GM21723 (cell line): Measurements from ENCODE around the gene FNDC1.
"Not testable (repeated sequence)": the region's sequence is repeated elsewhere in the genome, so short reads cannot be mapped to it uniquely, and the experiment has no call there.

Experiments used
- ATAC-seq: cut with Tn5 transposase; IDR thresholded peaks from one replicate; pipeline ENCODE4 v1.9.1; 2021; ENCODE audit warnings: mild to moderate bottlenecking, moderate library complexity; ENCODE audit not compliant: unreplicated experiment

The FNDC1 gene

DNA sequence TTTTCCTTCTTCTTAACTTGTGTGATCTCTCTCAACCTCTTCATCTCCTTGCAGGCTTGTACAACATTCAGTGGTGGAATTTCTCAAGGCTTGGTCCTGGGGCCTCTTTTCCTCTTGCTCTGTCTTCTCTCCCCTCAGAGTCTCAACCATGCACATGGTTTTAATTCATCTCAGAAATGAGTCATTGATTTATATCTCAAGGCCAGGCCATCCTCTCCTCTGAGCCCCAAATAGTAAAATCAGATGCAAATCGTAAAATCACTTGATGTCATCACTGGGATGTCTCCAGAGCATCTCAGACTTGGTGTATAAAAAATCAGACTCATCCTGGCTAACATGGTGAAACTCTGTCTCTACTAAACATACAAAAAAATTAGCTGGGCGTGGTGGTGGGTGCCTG is 85.0 kb downstream of the FNDC1 start:
- ATAC-seq = no peak

DNA sequence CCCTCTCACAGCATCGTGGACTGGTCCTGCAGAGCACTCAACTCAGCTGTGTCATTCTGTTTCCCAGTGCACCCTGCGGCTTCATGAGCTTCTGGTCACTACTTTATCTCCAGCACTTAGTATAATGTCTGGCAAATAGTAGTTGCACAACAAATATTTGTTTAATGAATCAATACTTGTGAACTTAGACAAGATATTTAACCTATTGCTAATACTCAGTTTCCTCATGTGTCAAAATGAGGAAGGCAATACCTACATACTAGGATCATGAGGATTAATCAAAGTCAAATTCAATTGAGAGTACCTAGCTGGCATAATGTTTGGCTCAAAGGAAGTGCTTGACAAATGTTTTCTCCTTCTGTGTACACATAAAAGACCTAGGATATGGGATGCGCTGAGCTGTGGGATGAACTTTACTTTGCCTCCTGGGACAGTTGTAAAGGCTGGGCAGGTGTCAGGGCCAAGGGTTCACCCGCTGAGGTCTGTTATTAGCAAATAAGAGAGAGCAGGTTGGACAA is 86.3 kb downstream of the FNDC1 start:
- no peak for ATAC-seq

DNA sequence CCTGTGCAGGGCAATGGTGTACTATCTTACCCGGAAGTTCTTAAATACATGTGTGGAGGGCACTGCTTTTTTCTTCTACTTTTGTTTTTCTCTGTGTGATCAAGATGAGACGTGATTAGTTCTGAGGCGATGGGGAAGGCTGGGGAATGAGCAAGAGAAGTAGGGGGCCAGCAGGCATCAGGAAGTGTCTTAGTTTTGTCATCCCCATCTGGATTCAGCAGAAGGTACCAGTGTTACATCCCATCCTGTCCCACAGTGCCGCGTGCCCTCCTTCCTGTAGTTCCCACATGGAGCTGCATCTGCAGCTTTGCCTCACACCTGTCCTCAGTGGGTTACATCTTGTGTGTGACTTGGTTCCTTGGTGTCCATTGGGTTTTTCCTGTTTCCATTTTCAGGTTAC is 86.9 kb downstream of the FNDC1 start:
- ATAC-seq = no peak

DNA sequence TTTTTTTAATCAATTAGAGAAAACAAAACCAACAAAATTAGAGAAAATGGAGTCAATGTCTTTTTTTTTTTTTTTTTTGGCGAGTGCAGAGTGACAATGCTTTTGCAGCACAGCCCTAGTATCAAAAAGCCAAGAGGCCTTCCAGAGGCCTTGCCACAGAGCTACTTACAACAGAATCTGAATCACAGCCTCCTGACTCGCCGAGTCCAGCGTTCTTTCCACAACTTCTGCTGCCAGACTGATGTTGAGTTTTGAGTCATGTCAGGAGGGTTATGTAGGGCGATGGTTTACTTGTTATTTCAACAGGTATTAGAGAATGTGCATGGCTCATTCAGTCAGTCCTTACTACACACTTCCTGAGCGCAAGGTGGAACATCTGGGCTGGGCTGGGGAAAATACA is 88.6 kb downstream of the FNDC1 start:
- no peak for ATAC-seq

DNA sequence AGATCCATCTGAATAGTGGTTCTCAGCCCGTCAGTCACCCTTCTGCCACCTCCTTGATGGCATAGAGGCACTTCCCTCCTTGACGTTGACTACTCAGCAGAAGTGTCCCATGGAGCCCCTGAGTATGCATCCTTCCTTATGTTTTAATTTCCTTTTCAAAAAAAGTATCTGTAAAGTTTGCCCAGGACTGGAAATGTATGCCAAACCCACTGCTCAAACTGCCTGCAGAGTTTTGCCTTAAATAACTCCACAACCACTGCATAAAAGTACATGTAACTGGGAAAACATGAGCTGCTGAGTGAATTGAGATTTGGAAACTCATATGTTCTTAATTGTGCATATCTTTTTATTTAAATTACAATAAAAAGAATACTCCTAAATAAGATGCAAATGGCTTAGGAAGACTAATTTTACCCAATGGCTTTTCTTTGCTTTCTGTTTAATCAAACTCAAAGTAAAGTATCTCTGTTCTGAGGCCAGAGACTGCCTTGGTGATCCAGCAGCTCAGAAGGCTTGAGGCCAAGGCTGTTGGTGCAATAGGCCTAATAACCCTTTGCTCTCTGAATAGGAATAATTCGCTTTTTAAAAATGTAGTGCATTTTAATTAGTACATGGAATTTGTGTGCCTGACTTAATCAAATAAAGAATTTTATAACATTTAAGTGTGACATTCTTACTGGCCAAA is 90.4 kb downstream of the FNDC1 start:
- ATAC-seq = no peak

DNA sequence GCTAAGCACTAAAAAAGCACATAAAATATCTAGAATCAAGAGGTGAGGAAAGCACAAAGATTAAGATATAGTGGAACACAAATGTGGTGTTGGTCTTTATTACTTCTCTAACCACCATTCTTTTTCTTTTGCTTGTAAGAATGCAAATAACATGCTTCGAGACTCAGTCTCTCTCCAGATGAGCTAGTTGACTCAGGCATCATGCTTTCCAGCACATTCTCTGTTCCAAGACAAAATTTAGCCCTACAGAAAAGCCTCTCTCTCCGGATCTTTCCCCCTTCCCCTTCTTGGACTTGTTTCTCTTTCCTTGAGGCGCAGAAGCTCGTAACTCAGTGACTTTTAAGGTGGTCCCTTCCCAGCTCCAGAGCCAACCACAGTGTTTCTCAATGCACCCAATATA is 91.0 kb downstream of the FNDC1 start:
- no peak for ATAC-seq

DNA sequence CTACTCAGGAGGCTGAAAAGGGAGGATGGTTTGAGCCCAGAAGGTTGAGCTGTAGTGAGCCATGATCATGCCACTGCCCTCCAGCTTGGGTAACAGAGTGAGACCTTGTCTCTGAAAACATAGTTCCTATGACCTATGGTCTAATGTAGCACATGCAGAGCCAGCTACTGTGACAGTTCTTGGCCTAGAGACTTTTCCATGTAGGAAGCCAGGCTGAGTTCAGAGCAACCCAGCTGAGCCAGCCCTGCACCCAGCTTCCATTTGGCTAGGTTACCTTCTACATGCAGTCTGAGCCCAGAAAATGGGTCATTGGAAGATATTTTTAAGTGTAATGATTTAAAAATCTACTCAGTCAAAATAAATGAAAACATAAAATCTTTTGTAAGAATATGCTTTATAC is 92.8 kb downstream of the FNDC1 start:
- ATAC-seq = no peak

DNA sequence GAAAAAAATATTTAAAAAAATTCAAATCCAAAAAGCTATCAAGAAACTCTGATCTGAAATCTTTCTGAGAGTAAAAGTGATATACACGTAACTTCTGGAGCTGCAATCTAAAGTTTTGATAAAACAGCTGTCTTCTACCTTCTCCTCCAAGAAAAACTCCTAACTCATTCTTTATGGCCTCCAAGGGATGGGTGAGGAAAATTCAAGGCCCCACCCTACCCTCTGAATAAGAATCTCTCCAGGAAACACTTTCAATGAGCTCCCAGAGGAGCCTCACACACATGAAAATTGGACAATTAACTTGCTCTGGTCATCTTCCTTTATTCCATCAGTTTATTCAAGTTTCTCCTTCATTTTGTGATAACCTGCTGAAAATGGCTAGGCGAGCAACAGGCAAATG is 93.4 kb downstream of the FNDC1 start:
- no peak for ATAC-seq

DNA sequence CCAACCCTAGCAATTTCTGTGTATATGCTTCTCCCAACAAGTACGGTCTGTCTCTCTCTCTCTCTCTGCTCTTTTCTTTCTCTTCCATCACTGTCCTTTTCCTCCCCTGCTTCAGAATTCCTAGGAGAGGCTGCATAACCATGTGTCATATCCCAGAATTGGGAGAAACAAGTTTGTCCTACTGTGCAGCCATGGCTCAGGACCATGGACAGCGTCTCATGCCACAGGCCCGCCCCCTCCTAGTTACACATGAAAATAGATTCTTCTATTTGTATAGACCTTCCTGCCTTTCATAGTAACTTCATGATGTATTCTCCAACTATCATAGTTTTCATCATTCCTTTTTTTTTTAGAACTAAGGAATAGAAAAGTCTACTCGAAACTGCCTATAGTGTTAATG is 98.0 kb downstream of the FNDC1 start:
- ATAC-seq = no peak

DNA sequence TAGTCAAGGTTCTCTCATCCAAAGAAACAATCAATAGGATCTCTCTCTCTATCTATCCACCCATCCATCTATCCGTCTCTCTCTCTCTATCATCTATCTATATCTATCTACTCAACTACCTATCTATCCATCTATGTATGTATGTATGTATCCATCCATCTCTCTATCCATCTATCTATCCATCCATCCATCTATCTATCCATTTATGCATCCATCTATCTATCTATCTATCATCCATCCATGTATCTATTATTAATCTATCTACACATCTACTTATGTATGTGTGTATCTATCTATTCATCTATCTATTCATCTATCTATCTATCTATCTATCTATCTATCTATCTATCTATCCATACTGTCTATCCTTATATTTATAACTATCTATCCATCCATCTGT is 99.3 kb downstream of the FNDC1 start:
- ATAC-seq = no peak

DNA sequence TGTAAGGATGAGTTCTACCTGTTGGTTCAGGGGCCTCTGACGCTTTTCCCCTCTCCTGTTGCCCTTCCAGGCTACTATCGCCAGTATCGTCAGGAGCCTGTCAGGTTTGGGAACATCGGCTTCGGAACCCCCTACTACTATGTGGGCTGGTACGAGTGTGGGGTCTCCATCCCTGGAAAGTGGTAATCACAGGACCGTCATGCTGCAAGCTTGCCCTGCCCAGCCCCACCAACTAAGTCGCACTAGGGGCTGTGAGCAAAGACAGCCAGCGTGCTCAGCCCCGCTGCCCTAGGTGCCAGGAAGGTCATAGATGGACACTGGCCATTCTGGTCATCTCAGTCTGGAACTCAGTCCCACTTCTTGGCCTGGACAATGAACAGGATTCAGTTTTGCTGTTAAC is 102.1 kb downstream of the FNDC1 start:
- no peak for ATAC-seq

DNA sequence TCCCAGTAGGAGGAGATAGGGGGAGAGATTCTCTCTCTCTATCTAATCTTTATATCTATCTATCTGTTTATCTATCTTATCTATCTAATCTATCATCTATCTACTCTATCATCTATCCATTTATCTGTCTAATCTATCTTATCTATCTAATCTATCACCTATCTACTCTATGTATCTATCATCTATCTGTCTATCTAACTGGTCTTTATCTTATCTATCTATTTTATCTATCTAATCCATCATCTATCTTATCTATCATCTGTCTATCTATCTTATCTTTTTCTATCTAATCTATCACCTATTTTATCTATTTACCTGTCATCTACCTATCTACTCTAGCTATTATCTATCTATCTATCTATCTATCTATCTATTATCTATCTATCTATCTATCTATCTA is 109.4 kb downstream of the FNDC1 start:
- ATAC-seq = no peak

DNA sequence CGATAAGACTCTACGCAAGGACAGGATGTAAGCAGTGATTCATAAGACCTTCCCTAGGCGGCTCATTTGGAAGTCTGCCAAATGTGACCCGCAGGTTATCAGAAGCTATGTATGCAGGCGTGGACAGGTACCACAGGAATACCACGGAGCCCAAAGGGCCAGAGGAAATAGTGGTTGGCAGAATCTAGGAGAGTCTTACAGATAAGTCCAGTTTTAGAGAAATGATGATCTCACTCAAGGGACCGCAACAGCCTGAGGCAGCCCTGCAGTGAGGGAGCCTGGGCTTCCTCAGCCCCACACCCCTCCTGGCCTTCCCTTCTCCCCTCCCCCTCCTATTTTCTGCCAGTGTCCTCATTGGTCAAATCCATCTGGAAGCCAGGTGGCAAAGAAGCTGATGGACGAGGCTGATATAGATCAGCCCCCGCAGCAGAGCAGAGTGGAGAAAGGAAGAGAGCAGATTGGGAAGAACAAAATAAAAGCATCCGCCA is 110.6 kb downstream of the FNDC1 start:
- no peak for ATAC-seq

DNA sequence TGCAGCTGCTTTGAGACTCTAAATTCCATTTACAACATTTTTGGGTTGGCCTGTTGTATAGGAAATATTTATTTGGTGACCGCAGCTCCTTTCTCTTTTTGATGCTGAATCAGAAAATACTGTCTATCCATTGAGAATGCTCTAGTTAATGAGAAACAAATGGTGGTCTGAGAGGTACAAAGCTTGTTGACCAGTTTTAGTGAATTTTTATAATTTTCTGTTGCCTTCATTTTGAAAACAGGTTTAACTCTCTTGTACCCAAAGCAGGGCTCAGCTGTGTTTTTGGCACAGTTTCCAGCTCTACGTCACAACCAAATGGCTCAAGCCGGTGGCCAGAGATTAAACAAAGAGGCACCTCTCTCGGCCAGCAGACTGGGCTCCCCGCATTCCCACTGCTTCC is 113.2 kb downstream of the FNDC1 start:
- no peak for ATAC-seq

DNA sequence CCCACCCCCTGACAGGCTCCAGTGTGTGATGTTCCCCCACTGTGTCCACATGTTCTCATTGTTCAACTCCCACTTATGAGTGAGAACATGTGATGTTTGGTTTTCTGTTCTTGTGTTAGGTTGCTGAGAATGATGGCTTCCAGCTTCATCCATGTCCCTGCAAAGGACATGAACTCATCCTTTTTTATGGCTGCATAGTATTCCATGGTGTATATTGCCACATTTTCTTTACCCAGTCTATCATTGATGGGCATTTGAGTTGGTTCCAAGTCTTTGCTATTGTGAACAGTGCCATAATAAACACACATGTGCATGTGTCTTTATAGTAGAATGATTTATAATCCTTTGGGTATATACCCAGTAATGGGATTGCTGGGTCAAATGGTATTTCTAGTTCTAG is 115.5 kb downstream of the FNDC1 start:
- not testable (repeated sequence) for ATAC-seq

DNA sequence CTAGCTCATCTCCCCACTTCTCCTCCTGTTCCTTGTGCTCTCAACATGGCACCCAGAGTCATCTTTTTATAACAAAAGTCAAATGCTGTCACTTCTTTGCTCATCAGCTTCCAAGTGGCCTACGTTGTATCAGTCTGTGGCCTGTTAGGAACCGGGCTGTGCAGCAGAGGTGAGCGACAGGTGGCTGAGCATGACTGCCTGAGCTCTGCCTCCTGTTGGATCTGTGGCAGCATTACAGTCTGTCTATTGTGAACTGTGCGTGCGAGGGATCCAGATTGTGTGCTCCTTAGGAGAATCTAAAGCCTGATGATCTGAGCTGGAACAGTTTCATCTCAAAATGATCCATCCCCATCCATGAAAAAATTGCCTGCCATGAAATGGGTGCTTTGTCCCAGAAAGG is 129.6 kb downstream of the FNDC1 start:
- no peak for ATAC-seq

DNA sequence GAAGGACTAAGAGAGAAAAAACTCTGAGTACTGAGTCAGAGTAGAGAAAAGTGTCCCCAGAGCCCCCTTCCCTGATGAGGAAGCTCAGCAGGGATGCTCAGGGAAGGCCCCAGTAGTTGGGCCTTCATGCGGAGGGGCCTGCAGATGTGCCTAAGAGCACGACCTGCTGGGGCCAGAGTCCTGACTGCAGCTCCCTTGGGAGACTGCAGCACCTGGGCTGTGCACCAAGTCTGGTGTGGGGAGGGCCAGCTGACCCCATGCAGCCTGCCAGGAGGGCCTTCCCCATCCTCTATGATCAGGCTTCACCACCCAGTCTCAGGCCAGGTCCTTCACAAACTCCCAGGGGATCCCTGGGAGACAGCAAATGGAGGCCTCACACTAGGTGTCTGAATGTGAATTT is 130.4 kb downstream of the FNDC1 start:
- ATAC-seq = no peak

DNA sequence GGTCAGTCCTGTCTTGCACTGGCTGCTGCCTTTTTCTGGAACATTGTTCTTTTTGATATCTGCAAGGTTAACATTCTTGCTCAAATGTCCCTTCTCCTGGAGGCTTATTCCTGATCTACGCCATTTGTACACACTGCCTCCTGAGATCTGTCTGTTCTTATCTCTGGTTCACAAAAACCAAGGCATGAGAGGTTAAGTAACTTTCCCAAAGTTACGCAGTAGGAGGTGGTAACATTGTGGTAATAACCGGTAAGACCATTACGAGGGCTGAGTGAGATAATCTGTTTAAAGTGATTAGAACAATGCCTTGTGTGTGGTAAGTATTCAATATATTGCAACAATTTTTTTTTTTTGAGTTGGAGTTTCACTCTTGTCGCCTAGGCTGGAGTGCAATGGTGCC is 132.1 kb downstream of the FNDC1 start:
- no peak for ATAC-seq

DNA sequence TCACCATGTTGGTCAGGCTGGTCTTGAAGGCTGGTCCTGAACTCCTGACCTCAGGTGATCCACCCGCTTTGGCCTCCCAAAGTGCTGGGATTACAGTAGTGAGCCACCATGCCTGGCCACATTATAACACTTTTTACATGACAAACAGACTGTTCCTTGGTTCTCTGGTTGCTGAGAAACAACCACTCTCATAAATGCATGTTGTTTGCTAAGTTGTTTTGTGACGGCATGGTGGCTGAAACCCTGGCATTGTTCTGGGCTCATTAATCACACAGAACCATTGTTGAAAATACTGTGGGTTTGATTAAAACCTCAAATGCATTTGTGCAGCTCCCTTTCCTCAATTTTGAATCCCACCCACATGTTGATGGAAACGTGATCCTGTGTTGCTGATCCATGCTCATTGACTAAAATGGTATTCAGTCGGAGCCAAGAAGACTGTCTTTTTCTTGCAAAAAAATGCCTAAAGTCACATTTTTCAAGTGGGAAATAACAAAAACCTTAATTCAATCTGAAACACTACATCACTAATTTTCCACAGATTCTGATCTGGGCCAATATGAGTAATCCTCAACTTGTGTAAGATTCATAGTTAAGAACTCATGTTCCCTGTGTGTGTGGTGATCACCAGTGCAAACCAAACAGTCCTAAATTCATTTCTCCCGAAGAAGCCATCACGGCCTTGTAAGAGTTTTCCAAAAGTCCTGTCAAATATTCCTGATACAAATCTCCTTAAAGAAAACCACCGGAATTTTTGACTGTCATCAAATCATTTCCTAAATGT is 132.8 kb downstream of the FNDC1 start:
- ATAC-seq = no peak

DNA sequence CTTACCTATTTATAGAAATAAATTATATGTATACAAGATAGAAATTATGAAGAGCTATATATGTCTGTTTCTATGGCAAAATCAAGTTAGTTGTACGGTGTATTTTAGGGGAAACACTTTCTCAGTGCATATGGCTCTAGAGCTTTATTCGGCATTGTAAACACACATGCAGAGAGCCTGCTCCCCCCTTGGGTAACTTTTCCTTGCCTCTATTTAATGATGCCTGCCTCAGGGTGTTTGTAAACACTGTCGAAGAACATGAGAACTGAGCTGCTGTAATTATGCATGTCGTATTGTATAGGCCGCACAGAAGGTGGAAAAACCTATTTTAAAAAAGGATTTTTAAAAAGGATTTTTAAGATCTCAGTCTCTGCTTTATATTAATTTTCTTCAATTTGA is 133.4 kb downstream of the FNDC1 start:
- no peak for ATAC-seq

DNA sequence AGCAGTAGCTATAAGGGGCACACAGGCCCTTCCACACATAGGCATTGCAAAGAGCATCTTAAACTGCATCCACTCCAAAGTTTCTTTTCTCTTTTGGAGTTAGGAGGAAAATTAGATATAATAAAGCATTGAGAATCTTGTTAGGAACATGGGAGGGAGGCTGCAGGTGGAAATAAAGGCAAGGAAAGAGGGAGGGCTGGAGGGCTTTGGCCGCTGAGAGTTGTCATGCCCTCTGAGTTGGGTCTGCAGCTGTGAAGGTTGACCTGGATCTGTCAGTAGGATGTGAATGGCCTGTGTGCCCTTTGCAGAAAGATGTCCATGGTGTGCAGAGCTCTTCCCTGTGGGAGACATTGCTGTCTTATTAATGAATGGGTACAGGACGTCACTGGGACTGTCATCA is 134.0 kb downstream of the FNDC1 start:
- ATAC-seq = no peak

DNA sequence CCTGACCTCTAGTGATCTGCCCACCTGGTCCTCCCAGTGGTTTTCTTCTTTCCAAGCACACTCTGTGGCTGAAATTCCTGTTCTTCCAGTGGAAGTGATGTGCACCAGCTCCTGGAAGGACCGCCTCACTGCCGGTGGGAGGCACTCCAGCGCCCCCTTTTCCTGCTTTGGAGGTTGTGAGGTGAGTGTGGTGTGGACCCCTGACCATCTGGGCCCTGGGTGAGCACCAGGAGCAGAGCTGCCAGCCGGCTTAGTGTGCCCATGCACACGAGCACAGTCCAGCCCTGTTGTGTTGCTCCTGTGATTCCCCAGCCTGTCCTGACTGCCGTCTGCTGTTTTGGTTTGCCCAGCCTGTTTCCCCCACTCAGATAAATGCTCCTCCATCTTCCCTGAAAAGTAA is 134.6 kb downstream of the FNDC1 start:
- no peak for ATAC-seq
